VCaP (cell line): ENCODE results near the gene OLFML2B.

Experiments
- H3K27ac ChIP-seq: fragments of 450-650 bp; 2 replicates; pipeline ENCODE4 v1.5.1; 2017
- TF ChIP-seq, protein P1 (sequence below): fragments of 450-650 bp; conservative IDR thresholded peaks from 2 replicates; pipeline ENCODE4 v1.5.1; 2017; ENCODE audit warnings: mild to moderate bottlenecking, moderate library complexity

OLFML2B gene

GRCh38 chr1:161953256-161953920 lies 70.3 kb downstream of the OLFML2B start:
- TF ChIP-seq, protein P1, sequence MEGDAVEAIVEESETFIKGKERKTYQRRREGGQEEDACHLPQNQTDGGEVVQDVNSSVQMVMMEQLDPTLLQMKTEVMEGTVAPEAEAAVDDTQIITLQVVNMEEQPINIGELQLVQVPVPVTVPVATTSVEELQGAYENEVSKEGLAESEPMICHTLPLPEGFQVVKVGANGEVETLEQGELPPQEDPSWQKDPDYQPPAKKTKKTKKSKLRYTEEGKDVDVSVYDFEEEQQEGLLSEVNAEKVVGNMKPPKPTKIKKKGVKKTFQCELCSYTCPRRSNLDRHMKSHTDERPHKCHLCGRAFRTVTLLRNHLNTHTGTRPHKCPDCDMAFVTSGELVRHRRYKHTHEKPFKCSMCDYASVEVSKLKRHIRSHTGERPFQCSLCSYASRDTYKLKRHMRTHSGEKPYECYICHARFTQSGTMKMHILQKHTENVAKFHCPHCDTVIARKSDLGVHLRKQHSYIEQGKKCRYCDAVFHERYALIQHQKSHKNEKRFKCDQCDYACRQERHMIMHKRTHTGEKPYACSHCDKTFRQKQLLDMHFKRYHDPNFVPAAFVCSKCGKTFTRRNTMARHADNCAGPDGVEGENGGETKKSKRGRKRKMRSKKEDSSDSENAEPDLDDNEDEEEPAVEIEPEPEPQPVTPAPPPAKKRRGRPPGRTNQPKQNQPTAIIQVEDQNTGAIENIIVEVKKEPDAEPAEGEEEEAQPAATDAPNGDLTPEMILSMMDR = no peak
- H3K27ac ChIP-seq = no peak overlapping the region

GRCh38 chr1:161952607-161953172 lies 71.0 kb downstream of the OLFML2B start:
- TF ChIP-seq, protein P1 = no peak
- H3K27ac ChIP-seq = no peak overlapping the region

- TF ChIP-seq, protein P1 = no peak
- no peak overlapping the region for H3K27ac ChIP-seq
Measured at GRCh38 chr1:161951646-161952045, 72.0 kb downstream of the OLFML2B start.

GRCh38 chr1:161950377-161950776 lies 73.3 kb downstream of the OLFML2B start:
- H3K27ac ChIP-seq = no peak overlapping the region
- TF ChIP-seq, protein P1 = no peak

GRCh38 chr1:161949548-161949947 lies 74.1 kb downstream of the OLFML2B start:
- TF ChIP-seq, protein P1 = no peak
- H3K27ac ChIP-seq = peak overlapping the region; percentile 12; the same call in 1 of the 2 replicates

DNA sequence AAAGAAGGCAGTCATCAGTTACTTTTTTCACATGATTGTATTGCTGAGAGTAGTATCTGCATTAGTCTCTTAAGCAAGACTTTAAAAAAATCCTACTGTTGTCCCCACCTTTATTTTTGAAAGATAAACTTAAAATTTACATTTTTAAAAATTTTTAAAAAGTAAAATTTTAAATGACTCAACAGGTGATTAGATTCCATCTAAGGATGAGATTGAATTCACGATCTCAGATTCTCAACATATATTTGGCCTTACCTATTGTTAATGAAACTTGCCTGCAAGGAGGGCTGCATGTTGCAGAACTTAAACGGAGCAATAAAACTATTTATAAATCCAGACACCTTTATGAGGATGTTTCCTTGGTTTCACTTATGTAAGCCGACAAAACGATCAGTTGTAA lies 75.2 kb downstream of the OLFML2B start:
- peak overlapping the region; percentile 12; the same call in 1 of the 2 replicates for H3K27ac ChIP-seq
- TF ChIP-seq, protein P1 = no peak

GRCh38 chr1:161946071-161946987 lies 77.3 kb downstream of the OLFML2B start:
- TF ChIP-seq, protein P1 = no peak
- H3K27ac ChIP-seq = no peak overlapping the region
